ENCODE results near the gene GNLY. TPM values are rescaled to one million over a fixed set of nuclear protein-coding genes. Genes with fewer than 3 reads are reported as not detected.
A peak's percentile ranks its signal among the peaks of the same experiment; 100 is the strongest.

The GNLY gene
- total and polyA plus RNA-seq, 11 donors, result 0.29 to 47.1 (median 2.1) TPM; not detected in 2

GRCh38 chr2:85723707-85724360 is 29.7 kb downstream of the GNLY start:
- DNase-seq, result no peak

GRCh38 chr2:85724731-85725181 is 30.6 kb downstream of the GNLY start:
- H3K4me3 ChIP-seq, result no peak overlapping the region
- H3K27me3 ChIP-seq, result no peaks in the 10 kb centered on the region
- H3K27ac ChIP-seq, result peak overlapping the region in 4 of 12 donors; percentile 0 to 28 (median 25)
- TF ChIP-seq CTCF (IDR thresholded peaks at IDR 0.05) (no peak), POLR2A (IDR thresholded peaks at IDR 0.05) (no peak)
- H3K36me3 ChIP-seq, result no peaks in the 10 kb centered on the region
- peaks cover 0 to 53% (median 26%) of the 10 kb centered on the region in 12 donors for H3K4me1 ChIP-seq
- intact Hi-C loops (cut with DNase I), result loop anchor here in 6 of 10 donors (2.0 to 10.0 kb wide), 4 partner anchors 73 to 360 kb away; no protein-coding TSS in a partner anchor
- DNase-seq (peak in 1 of 5 donors; percentile 16), ATAC-seq (no peak)
- 73 to 82% (median 78%) methylated on average over 5 of the region's 5 CpGs for WGBS, 4 donors
- H3K9me3 ChIP-seq, result no peaks in the 10 kb centered on the region

More at GRCh38 chr2:85723707-85724360, 29.7 kb downstream of the GNLY start:
- intact Hi-C loops (cut with DNase I), result loop anchor here in 4 of 10 donors (2.0 to 10.0 kb wide), 3 partner anchors 91 to 361 kb away; no protein-coding TSS in a partner anchor
- Histone ChIP-seq H3K27me3 (no peaks in the 10 kb centered on the region), H3K36me3 (no peaks in the 10 kb centered on the region), H3K9me3 (no peaks in the 10 kb centered on the region), H3K27ac (peak overlapping the region in 1 of 12 donors; percentile 28), H3K4me1 (peaks cover 0 to 47% (median 20%) of the 10 kb centered on the region in 12 donors), H3K4me3 (no peak overlapping the region)
- TF ChIP-seq POLR2A (IDR thresholded peaks at IDR 0.05) (no peak), CTCF (IDR thresholded peaks at IDR 0.05) (no peak)
- WGBS, 4 donors, result 95 to 100% (median 98%) methylated on average over 2 of the region's 2 CpGs
- no peak for ATAC-seq

GRCh38 chr2:85725451-85725850 is 31.3 kb downstream of the GNLY start:
- Histone ChIP-seq H3K4me3 (no peak overlapping the region), H3K27ac (no peak overlapping the region), H3K4me1 (peaks cover 0 to 53% (median 24%) of the 10 kb centered on the region in 12 donors), H3K9me3 (no peaks in the 10 kb centered on the region), H3K27me3 (no peaks in the 10 kb centered on the region), H3K36me3 (no peaks in the 10 kb centered on the region)
- WGBS, 4 donors, result 63 to 73% (median 67%) methylated on average over 2 of the region's 2 CpGs
- TF ChIP-seq POLR2A (IDR thresholded peaks at IDR 0.05) (no peak), CTCF (IDR thresholded peaks at IDR 0.05) (no peak)
- intact Hi-C loops (cut with DNase I), result loop anchor here in 6 of 10 donors (2.0 to 10.0 kb wide), 4 partner anchors 72 to 359 kb away; no protein-coding TSS in a partner anchor
- no peak for DNase-seq
- ATAC-seq, result no peak

- peak overlapping the region in 8 of 12 donors; percentile 15 to 71 (median 46) for H3K27ac ChIP-seq
- intact Hi-C loops (cut with DNase I), result loop anchor here (1.0 to 10.0 kb wide), 11 partner anchors 23 to 357 kb away; no protein-coding TSS in a partner anchor
- no peaks in the 10 kb centered on the region for H3K36me3 ChIP-seq
- no peaks in the 10 kb centered on the region for H3K9me3 ChIP-seq
- WGBS, 4 donors, result 70 to 79% (median 72%) methylated on average over 10 of the region's 10 CpGs
- peaks cover 0 to 51% (median 24%) of the 10 kb centered on the region in 12 donors for H3K4me1 ChIP-seq
- DNase-seq (peak in 1 of 5 donors; percentile 46), ATAC-seq (peak in 1 of 4 donors; percentile 21)
- H3K27me3 ChIP-seq, result no peaks in the 10 kb centered on the region
- TF ChIP-seq CTCF (IDR thresholded peaks at IDR 0.05), result no peak
- no peak for TF ChIP-seq POLR2A (IDR thresholded peaks at IDR 0.05)
- no peak overlapping the region for H3K4me3 ChIP-seq
Observed at GRCh38 chr2:85727798-85728197, 33.6 kb downstream of the GNLY start.
